CD4-positive, alpha-beta T cell treated with Interleukin-2 at 100 ng/mL for 4 hours (primary cell): ENCODE data around the gene PPFIA1.
"Not testable (repeated sequence)": the region's sequence is repeated elsewhere in the genome, so short reads cannot be mapped to it uniquely, and the experiment has no call there.

Experiments used
- DNase-seq: peaks from one replicate; pipeline ENCODE4 v3.0.0-alpha.2; 2020; ENCODE audit warnings: low spot score

Gene PPFIA1

GRCh38 chr11:70251659-70252321 lies 18.7 kb upstream of the PPFIA1 start:
- DNase-seq = no peak

GRCh38 chr11:70252844-70253243 lies 17.6 kb upstream of the PPFIA1 start:
- no peak for DNase-seq

DNA sequence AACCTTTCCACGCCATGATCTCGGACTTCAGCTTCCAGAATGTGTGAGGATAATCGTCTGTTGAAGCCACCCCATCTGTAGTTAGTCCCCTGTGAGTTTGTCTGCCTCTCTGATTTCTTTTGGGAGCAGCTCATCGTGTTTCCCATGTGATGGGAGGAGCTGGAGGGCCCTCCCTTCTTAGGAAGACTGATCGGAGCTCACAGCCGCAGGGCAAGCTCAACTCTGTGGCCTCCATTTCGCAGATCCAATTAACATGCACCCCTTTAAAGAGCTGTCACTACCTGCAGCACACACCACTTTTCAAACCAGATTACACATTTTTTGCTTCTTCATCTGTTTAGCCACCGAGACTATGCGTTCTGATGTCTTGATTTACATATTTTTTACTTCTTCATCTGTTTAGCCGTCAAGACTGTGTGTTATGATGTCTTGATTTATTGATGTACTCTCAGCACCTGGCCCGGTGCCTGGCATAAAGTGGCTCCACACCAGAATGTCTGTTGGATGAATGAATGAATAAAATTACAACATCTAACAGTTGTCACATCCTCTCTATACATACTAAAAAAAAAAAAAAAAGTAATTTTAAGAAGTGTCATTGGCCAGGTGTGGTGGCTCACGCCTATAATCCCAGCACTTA lies 14.9 kb upstream of the PPFIA1 start:
- no peak for DNase-seq

GRCh38 chr11:70259077-70259476 lies 11.4 kb upstream of the PPFIA1 start:
- not testable (repeated sequence) for DNase-seq

GRCh38 chr11:70262951-70263350 lies 7.5 kb upstream of the PPFIA1 start:
- DNase-seq = no peak

- DNase-seq = no peak
Measured at GRCh38 chr11:70263363-70263762, 7.1 kb upstream of the PPFIA1 start.

GRCh38 chr11:70265341-70265740 lies 5.1 kb upstream of the PPFIA1 start:
- DNase-seq = no peak

DNA sequence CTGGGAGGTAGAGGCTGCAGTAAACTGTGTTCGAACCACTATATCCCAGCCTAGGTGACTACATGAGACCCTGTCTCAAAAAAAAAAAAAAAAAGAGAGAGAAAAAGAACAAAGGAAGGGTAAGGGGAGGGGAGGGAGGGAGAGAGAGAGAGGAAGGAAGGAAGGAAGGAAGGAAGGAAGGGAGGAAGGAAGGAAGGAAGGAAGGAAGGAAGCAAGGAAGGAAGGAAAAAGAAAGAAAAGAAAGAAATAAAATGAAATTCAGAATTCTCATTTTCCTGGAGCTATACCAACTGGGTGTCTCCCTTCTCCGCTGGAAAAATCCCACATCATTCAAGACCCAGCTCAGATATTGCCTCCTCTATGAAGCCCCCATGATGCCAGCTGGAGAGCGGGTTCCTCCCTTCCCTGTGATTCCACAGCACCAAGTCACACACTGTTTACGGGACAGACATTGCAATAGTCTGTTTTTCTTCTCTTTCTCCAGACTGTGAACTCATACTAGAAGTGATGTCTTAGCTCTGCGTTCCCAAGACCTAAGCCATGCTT lies 3.0 kb upstream of the PPFIA1 start:
- no peak for DNase-seq

GRCh38 chr11:70268526-70268925 lies 2.0 kb upstream of the PPFIA1 start:
- no peak for DNase-seq

GRCh38 chr11:70270877-70271648 lies 573 bp downstream of the PPFIA1 start:
- DNase-seq = peak; percentile 24

DNA sequence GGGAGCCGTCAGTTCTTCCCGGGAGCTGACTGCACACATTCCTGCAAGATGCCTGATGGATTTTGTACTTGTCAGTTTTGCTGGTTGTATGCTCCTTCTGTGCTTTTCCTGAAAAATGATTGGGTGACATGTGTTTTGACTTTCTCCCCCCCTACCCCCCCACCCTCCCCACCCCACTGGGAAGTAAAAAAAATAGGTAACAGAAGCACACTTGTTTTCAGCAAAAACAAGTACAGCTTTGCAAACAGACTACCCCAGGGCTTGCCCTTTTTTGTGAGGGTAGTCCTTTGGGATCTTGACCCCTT lies 1.1 kb downstream of the PPFIA1 start:
- no peak for DNase-seq

GRCh38 chr11:70272009-70272408 lies 1.5 kb downstream of the PPFIA1 start:
- no peak for DNase-seq

GRCh38 chr11:70278994-70279393 lies 8.5 kb downstream of the PPFIA1 start:
- DNase-seq = no peak

DNA sequence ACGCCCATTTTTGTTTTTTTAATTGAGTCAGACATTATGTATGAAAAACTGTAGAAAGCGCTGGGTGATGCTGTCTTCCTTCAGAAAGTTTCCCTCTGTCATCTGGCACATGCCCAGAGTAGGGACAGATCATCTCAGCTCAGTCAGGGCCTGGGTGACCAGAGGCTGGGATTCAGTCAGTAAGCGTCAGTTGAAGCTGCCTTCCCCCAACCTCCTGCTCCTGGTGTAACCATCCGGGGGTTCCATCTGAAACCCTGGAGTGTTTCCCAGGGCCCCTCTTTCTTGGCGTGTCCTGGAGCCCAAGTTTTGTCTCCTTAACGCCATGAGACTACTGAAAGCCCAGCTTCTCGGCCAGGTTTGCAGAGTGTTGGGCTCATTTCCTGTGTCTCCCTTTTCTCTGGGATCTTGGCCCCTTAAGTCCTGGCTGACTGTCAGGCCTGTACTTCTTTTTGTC lies 10.7 kb downstream of the PPFIA1 start:
- DNase-seq = no peak

GRCh38 chr11:70282012-70282411 lies 11.5 kb downstream of the PPFIA1 start:
- no peak for DNase-seq

DNA sequence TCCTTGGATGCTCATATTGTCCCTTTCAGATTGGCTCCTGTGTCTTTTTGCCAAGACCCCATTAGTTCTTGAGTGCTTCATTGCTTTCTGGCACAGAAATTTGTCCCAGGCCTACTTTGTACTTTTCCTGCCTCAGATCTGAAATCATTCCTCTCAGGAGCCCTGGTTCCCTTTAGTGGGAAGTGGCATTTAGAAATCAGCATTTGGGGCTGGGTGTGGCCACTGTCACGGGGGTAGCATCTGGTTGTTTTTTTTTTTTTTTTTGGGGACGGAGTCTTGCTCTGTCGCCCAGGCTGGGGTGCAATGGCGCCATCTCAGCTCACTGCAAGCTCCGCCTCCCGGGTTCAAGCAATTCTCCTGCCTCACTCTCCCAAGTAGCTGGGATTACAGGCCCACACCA lies 18.2 kb downstream of the PPFIA1 start:
- no peak for DNase-seq

DNA sequence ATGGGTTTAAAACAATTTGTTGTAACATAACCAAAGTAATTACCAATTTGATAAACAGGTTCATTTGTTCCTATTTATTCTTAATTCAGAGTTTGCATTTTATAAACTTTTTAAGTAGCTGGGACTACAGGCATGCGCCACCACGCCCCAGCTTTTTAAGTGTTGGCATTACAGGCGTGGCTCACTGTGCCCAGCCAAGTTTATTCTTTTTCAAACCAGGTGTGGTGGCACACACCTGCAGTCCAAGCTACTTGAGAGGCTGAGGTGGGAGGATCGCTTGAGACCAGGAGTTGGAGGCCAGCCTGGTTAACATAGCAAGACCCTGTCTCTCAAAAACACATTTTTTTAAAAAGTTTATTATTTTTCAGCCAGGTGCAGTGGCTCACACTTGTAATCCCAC lies 19.1 kb downstream of the PPFIA1 start:
- no peak for DNase-seq

GRCh38 chr11:70290361-70291065 lies 20.0 kb downstream of the PPFIA1 start:
- DNase-seq = no peak

DNA sequence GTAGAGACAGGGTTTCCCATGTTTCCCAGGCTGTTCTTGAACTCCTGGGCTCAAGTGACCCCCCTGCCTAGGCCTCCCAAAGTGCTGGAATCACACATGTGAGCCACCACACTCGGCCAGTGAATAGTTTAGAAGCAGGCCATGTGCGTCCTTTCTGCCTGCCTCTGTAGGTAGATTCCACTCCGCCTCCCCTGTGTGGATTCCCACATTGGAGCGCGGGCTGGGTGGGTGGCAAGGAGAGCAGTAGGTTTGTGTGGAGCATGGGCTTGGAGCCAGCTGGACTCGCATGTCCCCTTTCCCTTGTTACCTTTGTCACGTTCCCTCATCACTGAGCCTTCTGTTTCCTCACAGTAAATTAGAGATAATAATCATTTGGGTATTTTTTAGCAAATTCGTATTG lies 21.7 kb downstream of the PPFIA1 start:
- DNase-seq = no peak

DNA sequence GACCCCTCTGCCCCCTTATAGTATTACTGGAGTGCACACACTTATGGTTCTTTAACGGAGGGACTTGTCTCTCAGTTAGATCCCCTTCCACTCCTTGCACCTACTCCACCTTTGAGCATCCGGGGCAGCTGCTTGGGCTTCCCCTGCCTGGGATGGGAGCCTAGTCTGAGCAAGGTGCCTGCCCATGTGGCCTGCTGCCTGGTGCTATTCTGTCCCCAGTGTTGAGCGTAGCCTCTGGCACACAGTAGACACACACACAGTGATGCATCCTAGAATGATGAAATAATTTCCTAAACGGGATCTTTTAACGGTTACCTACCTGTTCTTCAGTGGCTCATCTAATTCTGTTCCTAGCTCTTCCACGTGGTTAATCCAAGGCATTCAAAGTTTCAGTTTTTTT lies 22.4 kb downstream of the PPFIA1 start:
- no peak for DNase-seq

DNA sequence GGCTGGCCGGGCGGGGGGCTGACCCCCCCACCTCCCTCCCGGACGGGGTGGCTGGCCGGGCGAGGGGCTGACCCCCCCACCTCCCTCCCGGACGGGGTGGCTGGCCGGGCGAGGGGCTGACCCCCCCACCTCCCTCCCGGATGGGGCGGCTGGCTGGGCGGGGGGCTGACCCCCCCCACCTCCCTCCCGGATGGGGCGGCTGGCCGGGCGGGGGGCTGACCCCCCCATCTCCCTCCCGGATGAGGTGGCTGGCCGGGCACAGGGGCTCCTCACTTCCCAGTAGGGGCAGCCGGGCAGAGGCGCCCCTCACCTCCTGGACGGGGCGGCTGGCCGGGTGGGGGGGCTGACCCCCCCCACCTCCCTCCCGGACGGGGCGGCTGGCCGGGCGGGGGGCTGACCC lies 24.7 kb downstream of the PPFIA1 start:
- DNase-seq = not testable (repeated sequence)

DNA sequence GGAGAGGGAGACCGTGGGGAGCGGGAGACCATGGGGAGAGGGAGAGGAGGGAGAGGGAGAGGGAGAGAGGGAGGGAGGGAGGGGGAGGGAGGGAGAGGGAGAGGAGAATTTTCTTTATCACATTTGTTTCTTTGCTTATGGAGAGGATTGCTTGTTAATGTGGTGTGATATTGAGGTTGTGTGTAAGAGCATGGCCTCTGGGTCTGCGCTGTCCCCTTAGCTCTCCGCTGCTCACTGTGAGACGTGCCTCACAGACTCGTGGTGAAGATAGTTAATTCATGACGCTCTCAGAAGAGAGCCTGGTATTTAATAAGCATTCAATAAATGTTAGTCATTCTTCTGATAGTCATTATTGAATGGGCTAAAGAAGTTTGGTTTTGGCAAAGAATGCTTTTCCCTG lies 26.2 kb downstream of the PPFIA1 start:
- DNase-seq = no peak
